Lung (tissue), 12 donors: ENCODE data around the gene NR6A1. TPM values are rescaled to one million over a fixed set of nuclear protein-coding genes. Genes with fewer than 3 reads are reported as not detected.

Experiments
- ATAC-seq: fragments of 200-7000 bp; cut with Tn5 transposase; one replicate; pipeline ENCODE4 v1.9.1; 2020; ENCODE audit warnings: moderate number of reproducible peaks; ENCODE audit not compliant: insufficient read depth, low FRiP score
- DNase-seq, 3 donors: peaks; one replicate each; pipeline ENCODE4 v3.0.0-alpha.2; 2013 to 2017
- H3K27ac ChIP-seq, 2 donors: one replicate each; pipeline ENCODE4 v1.5.1; 2013; ENCODE audit warnings: mild to moderate bottlenecking in 2 of 2, moderate library complexity in 2 of 2, control low read depth in 1 of 2, inconsistent platforms in 1 of 2, low read depth in 1 of 2, low read length in 1 of 2
- H3K27me3 ChIP-seq, 3 donors: one replicate each; pipeline ENCODE4 v1.5.1; 2013; ENCODE audit warnings: low read length in 2 of 3; ENCODE audit not compliant: control insufficient read depth in 3 of 3, insufficient read depth in 3 of 3
- H3K36me3 ChIP-seq, 4 donors: one replicate each; pipeline ENCODE4 v1.5.1; 2013; ENCODE audit warnings: low read length in 4 of 4, mild to moderate bottlenecking in 1 of 4, moderate library complexity in 1 of 4; ENCODE audit not compliant: control insufficient read depth in 4 of 4, insufficient read depth in 4 of 4
- H3K4me1 ChIP-seq, 5 donors: one replicate each; pipeline ENCODE4 v1.5.1; 2013; ENCODE audit warnings: low read length in 5 of 5, mild to moderate bottlenecking in 2 of 5, moderate library complexity in 1 of 5; ENCODE audit not compliant: control insufficient read depth in 5 of 5, insufficient read depth in 5 of 5
- H3K4me3 ChIP-seq: one replicate; pipeline ENCODE4 v1.5.1; 2013; ENCODE audit warnings: mild to moderate bottlenecking, control low read depth, moderate library complexity
- H3K9ac ChIP-seq, 2 donors: one replicate each; pipeline ENCODE4 v1.5.1; 2013; ENCODE audit warnings: low read length in 2 of 2, control low read depth in 1 of 2; ENCODE audit not compliant: insufficient read depth in 1 of 2
- H3K9me3 ChIP-seq, 4 donors: one replicate each; pipeline ENCODE4 v1.5.1; 2013; ENCODE audit warnings: low read length in 3 of 4, mild to moderate bottlenecking in 1 of 4, moderate library complexity in 1 of 4; ENCODE audit not compliant: control insufficient read depth in 4 of 4, insufficient read depth in 3 of 4
- WGBS, 2 donors: extraction: QIAGEN DNeasy Blood & Tissue Kit; methylation state at CpG; one replicate each; pipeline ENCODE4 v1.1.7; 2013; 5-methylcytosine and 5-hydroxymethylcytosine counted together
- polyA plus RNA-seq, 2 donors: library from polyadenylated mRNA; stranded (reverse); fragments of 200-250 nt; gene quantifications; one replicate each; pipeline ENCODE4 v1.2.1, GENCODE V29; 2013
- total RNA-seq, 2 donors: library from RNA; depleted of rRNA in 1 of 2; stranded (reverse); fragments of >200 nt in 1 of 2; gene quantifications; one replicate each; pipeline ENCODE4 v1.2.1, GENCODE V29; 2014 to 2021
- TF ChIP-seq, protein P1 (sequence below): IDR thresholded peaks from 2 replicates; pipeline ENCODE4 v1.5.1; 2012; ENCODE audit warnings: mild to moderate bottlenecking; ENCODE audit errors: control extremely low read depth, extremely low read depth
- donor health status: control.
- donor health status: control.
- donor health status: Bipolar disorder and iron deficiency.
- donor health status: healthy.
- donor health status: DM: yes; HTN: yes; CAD: no.

NR6A1 gene
- total and polyA plus RNA-seq, 4 donors, result 0.94 to 4.0 (median 2.4) TPM

DNA sequence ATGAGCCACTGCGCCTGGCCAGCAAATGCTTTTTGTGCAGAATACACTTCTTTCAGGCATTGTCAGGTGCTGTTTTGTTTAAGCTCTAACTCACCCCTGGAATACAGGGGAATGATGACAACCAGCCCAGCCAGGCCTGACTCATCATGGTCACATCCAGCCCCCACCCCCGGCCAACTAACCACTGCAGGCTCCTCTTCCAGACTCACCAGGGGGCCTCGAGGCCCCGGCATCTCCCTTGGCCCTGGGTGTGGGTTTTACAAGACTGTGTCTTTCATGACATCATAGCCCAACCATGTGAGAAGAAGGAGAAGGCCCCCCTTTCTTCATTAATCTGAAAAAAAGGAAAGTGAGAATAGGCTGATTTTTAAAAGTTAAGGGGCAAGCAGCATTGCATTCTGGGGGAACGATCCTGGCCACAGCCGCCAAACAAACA is 41.3 kb upstream of the NR6A1 start:
- no peak for ATAC-seq
- Histone ChIP-seq H3K4me3 (no peak overlapping the region), H3K9ac (peak overlapping the region in 1 of 2 donors; percentile 7), H3K9me3 (no peaks in the 10 kb centered on the region), H3K27me3 (no peaks in the 10 kb centered on the region), H3K36me3 (peaks cover 0 to 11% (median 4%) of the 10 kb centered on the region in 4 donors), H3K27ac (no peak overlapping the region), H3K4me1 (peaks cover 0 to 12% (median 7%) of the 10 kb centered on the region in 5 donors)
- 60 to 67% methylated on average over 6 of the region's 6 CpGs for WGBS, 2 donors
- DNase-seq, result peak; percentile 61 to 65 (median 63)
- TF ChIP-seq, protein P1, sequence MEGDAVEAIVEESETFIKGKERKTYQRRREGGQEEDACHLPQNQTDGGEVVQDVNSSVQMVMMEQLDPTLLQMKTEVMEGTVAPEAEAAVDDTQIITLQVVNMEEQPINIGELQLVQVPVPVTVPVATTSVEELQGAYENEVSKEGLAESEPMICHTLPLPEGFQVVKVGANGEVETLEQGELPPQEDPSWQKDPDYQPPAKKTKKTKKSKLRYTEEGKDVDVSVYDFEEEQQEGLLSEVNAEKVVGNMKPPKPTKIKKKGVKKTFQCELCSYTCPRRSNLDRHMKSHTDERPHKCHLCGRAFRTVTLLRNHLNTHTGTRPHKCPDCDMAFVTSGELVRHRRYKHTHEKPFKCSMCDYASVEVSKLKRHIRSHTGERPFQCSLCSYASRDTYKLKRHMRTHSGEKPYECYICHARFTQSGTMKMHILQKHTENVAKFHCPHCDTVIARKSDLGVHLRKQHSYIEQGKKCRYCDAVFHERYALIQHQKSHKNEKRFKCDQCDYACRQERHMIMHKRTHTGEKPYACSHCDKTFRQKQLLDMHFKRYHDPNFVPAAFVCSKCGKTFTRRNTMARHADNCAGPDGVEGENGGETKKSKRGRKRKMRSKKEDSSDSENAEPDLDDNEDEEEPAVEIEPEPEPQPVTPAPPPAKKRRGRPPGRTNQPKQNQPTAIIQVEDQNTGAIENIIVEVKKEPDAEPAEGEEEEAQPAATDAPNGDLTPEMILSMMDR, result no peak

DNA sequence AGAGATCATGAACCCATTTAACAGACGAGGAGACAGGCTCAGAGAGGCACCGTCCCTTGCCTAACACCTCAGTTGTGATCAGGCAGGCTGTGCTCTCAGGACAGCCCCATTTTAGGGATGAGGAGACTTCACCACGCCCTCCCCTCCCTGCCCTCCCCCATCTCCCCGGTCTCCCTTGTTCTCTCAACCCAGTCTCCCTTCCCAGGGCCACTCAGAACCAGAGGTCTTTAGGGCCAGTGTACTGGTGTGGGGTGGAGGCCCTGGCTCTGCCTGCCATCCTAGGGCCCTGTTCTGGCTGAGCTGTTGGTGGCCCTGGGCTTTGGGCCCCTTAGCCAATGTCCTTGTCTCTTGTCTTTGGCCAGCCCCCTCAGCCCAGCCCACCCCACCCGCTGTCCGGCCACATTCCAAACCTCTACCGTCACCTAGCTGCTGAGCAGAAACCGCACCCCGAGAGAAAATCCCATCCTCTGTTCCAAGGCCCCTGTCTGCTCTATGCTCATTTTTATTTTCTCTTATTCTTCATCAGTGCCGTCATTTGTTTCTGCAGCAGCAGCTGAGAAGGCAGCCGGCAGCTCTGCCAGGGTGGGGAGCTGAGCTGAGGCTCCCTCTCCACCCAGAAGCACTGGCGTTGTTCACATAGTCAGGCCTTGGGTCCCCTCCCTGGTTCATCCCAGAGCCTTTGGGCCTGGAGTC is 39.7 kb upstream of the NR6A1 start:
- DNase-seq, result peak; percentile 44 to 66 (median 64)
- Histone ChIP-seq H3K27me3 (no peaks in the 10 kb centered on the region), H3K4me3 (no peak overlapping the region), H3K9me3 (no peaks in the 10 kb centered on the region), H3K36me3 (peaks cover 0 to 13% (median 4%) of the 10 kb centered on the region in 4 donors), H3K27ac (no peak overlapping the region), H3K4me1 (peaks cover 0 to 13% (median 8%) of the 10 kb centered on the region in 5 donors), H3K9ac (peak overlapping the region; percentile 37 to 61)
- 67 to 81% methylated on average over 12 of the region's 12 CpGs for WGBS, 2 donors
- no peak for ATAC-seq
- TF ChIP-seq, protein P1, result no peak

DNA sequence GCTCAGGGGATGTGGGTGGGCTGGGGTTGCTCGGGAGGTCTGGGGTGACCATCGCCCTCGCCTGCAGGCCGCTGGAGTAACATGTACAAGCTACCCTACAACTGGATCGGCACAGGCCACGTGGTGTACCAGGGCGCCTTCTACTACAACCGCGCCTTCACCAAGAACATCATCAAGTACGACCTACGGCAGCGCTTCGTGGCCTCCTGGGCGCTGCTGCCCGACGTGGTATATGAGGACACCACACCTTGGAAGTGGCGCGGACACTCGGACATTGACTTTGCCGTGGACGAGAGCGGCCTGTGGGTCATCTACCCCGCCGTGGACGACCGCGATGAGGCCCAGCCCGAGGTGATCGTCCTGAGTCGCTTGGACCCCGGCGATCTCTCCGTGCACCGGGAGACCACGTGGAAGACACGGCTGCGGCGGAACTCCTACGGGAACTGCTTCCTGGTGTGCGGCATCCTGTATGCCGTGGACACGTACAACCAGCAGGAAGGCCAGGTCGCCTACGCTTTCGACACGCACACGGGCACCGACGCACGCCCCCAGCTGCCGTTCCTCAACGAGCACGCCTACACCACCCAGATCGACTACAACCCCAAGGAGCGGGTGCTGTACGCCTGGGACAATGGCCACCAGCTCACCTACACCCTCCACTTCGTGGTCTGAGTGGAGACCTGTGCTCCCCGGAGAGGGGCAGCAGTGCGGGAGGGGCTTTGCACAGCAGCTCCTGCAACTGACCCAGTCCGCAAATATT is 38.8 kb upstream of the NR6A1 start:
- Histone ChIP-seq H3K4me1 (peaks cover 0 to 17% (median 12%) of the 10 kb centered on the region in 5 donors), H3K27me3 (no peaks in the 10 kb centered on the region), H3K27ac (no peak overlapping the region), H3K36me3 (peaks cover 0 to 13% (median 4%) of the 10 kb centered on the region in 4 donors), H3K9ac (no peak overlapping the region), H3K9me3 (no peaks in the 10 kb centered on the region), H3K4me3 (no peak overlapping the region)
- DNase-seq, result no peak
- WGBS, 2 donors, result 95 to 97% methylated on average over 60 of the region's 60 CpGs
- TF ChIP-seq, protein P1, result no peak
- ATAC-seq, result no peak
